Loucy (cell line): ENCODE results near the gene KIZ.
"Not testable (repeated sequence)": the region's sequence is repeated elsewhere in the genome, so short reads cannot be mapped to it uniquely, and the experiment has no call there.

Experiments used
- EZH2phosphoT487 ChIP-seq: fragments of 200-600 bp; IDR thresholded peaks from 2 replicates; pipeline ENCODE4 v1.6.1; 2018; ENCODE audit warnings: antibody characterized with exemption, mild to moderate bottlenecking, moderate library complexity, borderline replicate concordance
- TF ChIP-seq, protein P1 (sequence below): fragments of 200-600 bp; sonication (generic); conservative IDR thresholded peaks from 2 replicates; pipeline ENCODE4 v1.5.1; 2014; ENCODE audit warnings: mild to moderate bottlenecking, antibody characterized with exemption, low read length

DNA sequence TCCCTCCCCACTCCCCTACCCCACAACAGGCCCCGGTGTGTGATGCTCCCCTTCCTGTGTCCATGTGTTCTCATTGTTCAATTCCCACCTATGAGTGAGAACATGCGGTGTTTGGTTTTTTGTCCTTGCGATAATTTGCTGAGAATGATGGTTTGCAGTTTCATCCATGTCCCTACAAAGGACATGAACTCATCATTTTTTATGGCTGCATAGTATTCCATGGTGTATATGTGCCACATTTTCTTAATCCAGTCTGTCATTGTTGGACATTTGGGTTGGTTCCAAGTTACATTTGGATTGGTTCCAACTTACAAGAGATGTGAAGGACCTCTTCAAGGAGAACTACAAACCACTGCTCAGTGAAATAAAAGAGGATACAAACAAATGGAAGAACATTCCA is 42.2 kb downstream of the KIZ start:
- TF ChIP-seq, protein P1, sequence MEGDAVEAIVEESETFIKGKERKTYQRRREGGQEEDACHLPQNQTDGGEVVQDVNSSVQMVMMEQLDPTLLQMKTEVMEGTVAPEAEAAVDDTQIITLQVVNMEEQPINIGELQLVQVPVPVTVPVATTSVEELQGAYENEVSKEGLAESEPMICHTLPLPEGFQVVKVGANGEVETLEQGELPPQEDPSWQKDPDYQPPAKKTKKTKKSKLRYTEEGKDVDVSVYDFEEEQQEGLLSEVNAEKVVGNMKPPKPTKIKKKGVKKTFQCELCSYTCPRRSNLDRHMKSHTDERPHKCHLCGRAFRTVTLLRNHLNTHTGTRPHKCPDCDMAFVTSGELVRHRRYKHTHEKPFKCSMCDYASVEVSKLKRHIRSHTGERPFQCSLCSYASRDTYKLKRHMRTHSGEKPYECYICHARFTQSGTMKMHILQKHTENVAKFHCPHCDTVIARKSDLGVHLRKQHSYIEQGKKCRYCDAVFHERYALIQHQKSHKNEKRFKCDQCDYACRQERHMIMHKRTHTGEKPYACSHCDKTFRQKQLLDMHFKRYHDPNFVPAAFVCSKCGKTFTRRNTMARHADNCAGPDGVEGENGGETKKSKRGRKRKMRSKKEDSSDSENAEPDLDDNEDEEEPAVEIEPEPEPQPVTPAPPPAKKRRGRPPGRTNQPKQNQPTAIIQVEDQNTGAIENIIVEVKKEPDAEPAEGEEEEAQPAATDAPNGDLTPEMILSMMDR = not testable (repeated sequence)
- not testable (repeated sequence) for TF ChIP-seq EZH2phosphoT487
